ENCODE measurements around the gene BCKDHA.
"Not testable (repeated sequence)": the region's sequence is repeated elsewhere in the genome, so short reads cannot be mapped to it uniquely, and the experiment has no call there.

Gene BCKDHA

DNA sequence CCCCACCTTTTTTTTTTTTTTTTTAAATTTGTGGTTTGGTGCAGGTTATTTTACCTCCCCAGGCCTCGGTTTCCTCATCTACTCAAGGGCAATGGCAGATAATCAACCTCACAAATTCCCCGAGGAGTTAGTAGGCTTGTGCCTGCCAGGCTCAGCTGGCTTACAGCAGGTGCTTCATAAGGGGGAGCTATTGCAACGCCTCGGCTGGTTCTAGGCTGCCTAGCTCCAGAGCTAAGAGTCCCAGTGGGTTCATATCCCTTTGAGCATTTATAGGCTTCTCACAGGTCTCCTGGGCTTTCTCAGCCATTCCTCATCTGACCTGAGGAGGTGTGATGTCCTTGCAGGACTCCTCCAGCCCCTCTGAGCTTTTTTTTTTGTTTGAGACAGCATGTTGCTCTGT, 10.6 kb downstream of the BCKDHA start:
- DNase-seq: no peak
- Histone ChIP-seq H3K27me3 (replicated peaks; ENCODE audit: insufficient read depth, low read length) (no peaks in the 10 kb centered on the region), H3K4me3 (ENCODE audit: low read length) (no peak overlapping the region), H3K9ac (ENCODE audit: low read length) (no peak overlapping the region), H4K20me1 (ENCODE audit: insufficient read depth, low read length) (no peaks in the 10 kb centered on the region), H3K79me2 (ENCODE audit: low read length) (no peaks in the 10 kb centered on the region), H3K36me3 (replicated peaks; ENCODE audit: insufficient read depth, low read length) (no peaks in the 10 kb centered on the region), H3K4me2 (ENCODE audit: low read depth, low read length) (no peak overlapping the region), H3K27ac (ENCODE audit: low read length) (no peak overlapping the region), H3F3A (ENCODE audit: insufficient read depth, low read length) (no peaks in the 10 kb centered on the region), H2AFZ (ENCODE audit: low read length) (no peak overlapping the region), H3K9me3 (replicated peaks; ENCODE audit: insufficient read depth, low read length) (no peaks in the 10 kb centered on the region), H3K9me2 (replicated peaks; ENCODE audit: insufficient read depth, low read length) (no peaks in the 10 kb centered on the region), H3K4me1 (ENCODE audit: low read length) (peaks cover 21% of the 10 kb centered on the region)
- TF ChIP-seq EZH2 (optimal IDR thresholded peaks at IDR 0.05; ENCODE audit: low read depth, low read length) (no peak), CTCF (IDR thresholded peaks at IDR 0.05; ENCODE audit: low read length) (no peak)

DNA sequence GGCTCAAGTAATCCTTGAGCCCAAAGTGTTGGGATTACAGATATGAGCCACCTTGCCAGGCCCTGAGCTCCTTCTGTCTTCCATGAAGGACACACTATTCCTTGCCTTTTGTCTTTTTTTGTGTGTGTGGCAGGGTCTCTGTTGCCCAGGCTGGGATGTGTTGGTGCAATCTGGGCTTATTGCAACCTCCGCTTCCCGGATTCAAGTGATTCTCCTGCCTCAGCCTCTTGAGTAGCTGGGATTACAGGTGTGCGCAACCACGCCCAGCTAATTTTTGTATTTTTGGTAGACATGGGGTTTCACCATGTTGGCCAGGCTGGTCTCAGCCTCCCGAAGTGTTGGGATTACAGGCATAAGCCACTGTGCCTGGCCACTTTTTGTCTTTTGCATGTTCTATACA, 11.2 kb downstream of the BCKDHA start:
- H3K79me2 ChIP-seq (ENCODE audit: low read length); H3K9me2 ChIP-seq (replicated peaks; ENCODE audit: insufficient read depth, low read length); H3K27me3 ChIP-seq (replicated peaks; ENCODE audit: insufficient read depth, low read length); H3F3A ChIP-seq (ENCODE audit: insufficient read depth, low read length); H4K20me1 ChIP-seq (ENCODE audit: insufficient read depth, low read length); H2AFZ ChIP-seq (ENCODE audit: low read length); H3K36me3 ChIP-seq (replicated peaks; ENCODE audit: insufficient read depth, low read length); H3K9me3 ChIP-seq (replicated peaks; ENCODE audit: insufficient read depth, low read length); DNase-seq: not testable (repeated sequence)
- 0 out of 2 replicates have a peak overlapping the region, but pooled peaks have one; percentile 16 for H3K4me3 ChIP-seq (ENCODE audit: low read length)
- H3K27ac ChIP-seq (ENCODE audit: low read length): peak overlapping the region; percentile 58; the same call in 1 of the 2 replicates
- peak overlapping the region; percentile 28; the same call in 1 of the 2 replicates for H3K9ac ChIP-seq (ENCODE audit: low read length)
- peak overlapping the region; percentile 66; the same call in 1 of the 2 replicates for H3K4me2 ChIP-seq (ENCODE audit: low read depth, low read length)
- peaks cover 21% of the 10 kb centered on the region for H3K4me1 ChIP-seq (ENCODE audit: low read length)

- H3K4me1 ChIP-seq (ENCODE audit: low read length): peaks cover 21% of the 10 kb centered on the region
- H3K36me3 ChIP-seq (replicated peaks; ENCODE audit: insufficient read depth, low read length): no peaks in the 10 kb centered on the region
- no peaks in the 10 kb centered on the region for H3K9me2 ChIP-seq (replicated peaks; ENCODE audit: insufficient read depth, low read length)
- no peaks in the 10 kb centered on the region for H3F3A ChIP-seq (ENCODE audit: insufficient read depth, low read length)
- no peaks in the 10 kb centered on the region for H3K79me2 ChIP-seq (ENCODE audit: low read length)
- H3K4me3 ChIP-seq (ENCODE audit: low read length): 0 out of 2 replicates have a peak overlapping the region, but pooled peaks have one; percentile 16
- H3K27ac ChIP-seq (ENCODE audit: low read length): peak overlapping the region; percentile 58
- H3K27me3 ChIP-seq (replicated peaks; ENCODE audit: insufficient read depth, low read length): no peaks in the 10 kb centered on the region
- H3K9ac ChIP-seq (ENCODE audit: low read length): peak overlapping the region; percentile 28; the same call in 1 of the 2 replicates
- no peak for TF ChIP-seq EZH2phosphoT487 (IDR thresholded peaks at IDR 0.05; ENCODE audit: low read length)
- TF ChIP-seq EZH2 (optimal IDR thresholded peaks at IDR 0.05; ENCODE audit: low read depth, low read length): no peak
- no peak for TF ChIP-seq CTCF (IDR thresholded peaks at IDR 0.05; ENCODE audit: low read length)
- H2AFZ ChIP-seq (ENCODE audit: low read length): no peak overlapping the region
- H4K20me1 ChIP-seq (ENCODE audit: insufficient read depth, low read length): no peaks in the 10 kb centered on the region
- peak; percentile 38 for DNase-seq
- peak overlapping the region; percentile 66 for H3K4me2 ChIP-seq (ENCODE audit: low read depth, low read length)
- no peaks in the 10 kb centered on the region for H3K9me3 ChIP-seq (replicated peaks; ENCODE audit: insufficient read depth, low read length)
Observed at GRCh38 chr19:41409288-41409687, 11.7 kb downstream of the BCKDHA start.

GRCh38 chr19:41410336-41411054, 12.9 kb downstream of the BCKDHA start:
- Histone ChIP-seq H3K9me3 (replicated peaks; ENCODE audit: insufficient read depth, low read length) (no peaks in the 10 kb centered on the region), H3K9me2 (replicated peaks; ENCODE audit: insufficient read depth, low read length) (no peaks in the 10 kb centered on the region), H3K79me2 (ENCODE audit: low read length) (no peaks in the 10 kb centered on the region), H3K4me1 (ENCODE audit: low read length) (peaks cover 21% of the 10 kb centered on the region), H3K4me3 (ENCODE audit: low read length) (no peak overlapping the region), H2AFZ (ENCODE audit: low read length) (no peak overlapping the region), H3K9ac (ENCODE audit: low read length) (peak overlapping the region; percentile 39), H4K20me1 (ENCODE audit: insufficient read depth, low read length) (no peaks in the 10 kb centered on the region), H3K27me3 (replicated peaks; ENCODE audit: insufficient read depth, low read length) (no peaks in the 10 kb centered on the region), H3K4me2 (ENCODE audit: low read depth, low read length) (peak overlapping the region; percentile 66), H3K36me3 (replicated peaks; ENCODE audit: insufficient read depth, low read length) (no peaks in the 10 kb centered on the region), H3F3A (ENCODE audit: insufficient read depth, low read length) (no peaks in the 10 kb centered on the region), H3K27ac (ENCODE audit: low read length) (peak overlapping the region; percentile 58; the same call in 1 of the 2 replicates)
- TF ChIP-seq CTCF (IDR thresholded peaks at IDR 0.05; ENCODE audit: low read length): no peak
- TF ChIP-seq EZH2 (optimal IDR thresholded peaks at IDR 0.05; ENCODE audit: low read depth, low read length): no peak
- TF ChIP-seq EZH2phosphoT487 (IDR thresholded peaks at IDR 0.05; ENCODE audit: low read length): no peak
- no peak for DNase-seq

Data from MM.1S (cell line).